Panc1 (cell line): ENCODE results near the gene ARL10.

Experiments
- POLR2AphosphoS5 ChIP-seq: IDR thresholded peaks from 2 replicates; pipeline ENCODE4 v1.6.1; 2012; ENCODE audit warnings: mild to moderate bottlenecking, low read depth, low read length, moderate library complexity
- SIN3A ChIP-seq: IDR thresholded peaks from 2 replicates; pipeline ENCODE4 v1.6.1; 2012; ENCODE audit warnings: low read depth, mild to moderate bottlenecking, low read length, moderate library complexity, borderline replicate concordance; ENCODE audit not compliant: insufficient read depth
- TCF7L2 ChIP-seq: IDR thresholded peaks from 2 replicates; pipeline ENCODE4 v1.6.1; 2011; ENCODE audit warnings: mild to moderate bottlenecking, low read depth, low read length, inconsistent platforms
- TF ChIP-seq, protein P1 (sequence below): fragments of 450-650 bp; IDR thresholded peaks from 2 replicates; pipeline ENCODE4 v1.5.1; 2017; ENCODE audit warnings: mild to moderate bottlenecking
- TF ChIP-seq, protein P2 (sequence below), 2 experiments: IDR thresholded peaks; 2 replicates each; pipeline ENCODE4 v1.6.1; 2011 to 2012; ENCODE audit warnings: low read depth in 2 of 2, control low read depth in 1 of 2, low read length in 1 of 2, mild to moderate bottlenecking in 1 of 2, moderate library complexity in 1 of 2; ENCODE audit not compliant: insufficient read depth in 1 of 2

DNA sequence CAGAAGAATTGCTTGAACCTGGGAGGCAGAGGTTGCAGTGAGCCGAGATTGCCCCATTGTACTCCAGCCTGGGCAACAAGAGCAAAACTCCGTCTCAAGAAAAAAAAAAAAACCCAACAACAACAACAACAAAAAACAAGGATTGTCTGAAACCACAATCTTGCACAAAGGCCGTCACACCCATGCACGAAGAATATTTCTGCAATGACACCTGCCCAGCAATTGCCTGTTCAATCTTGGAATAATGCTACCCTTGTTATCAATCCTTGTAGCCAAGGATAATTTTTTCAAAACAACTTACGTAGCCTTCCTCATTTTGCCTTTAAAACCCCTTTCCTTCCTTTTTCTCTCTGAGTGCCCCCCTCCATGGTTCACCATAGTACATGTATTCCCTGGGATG, 54.8 kb downstream of the ARL10 start:
- TF ChIP-seq, protein P1, sequence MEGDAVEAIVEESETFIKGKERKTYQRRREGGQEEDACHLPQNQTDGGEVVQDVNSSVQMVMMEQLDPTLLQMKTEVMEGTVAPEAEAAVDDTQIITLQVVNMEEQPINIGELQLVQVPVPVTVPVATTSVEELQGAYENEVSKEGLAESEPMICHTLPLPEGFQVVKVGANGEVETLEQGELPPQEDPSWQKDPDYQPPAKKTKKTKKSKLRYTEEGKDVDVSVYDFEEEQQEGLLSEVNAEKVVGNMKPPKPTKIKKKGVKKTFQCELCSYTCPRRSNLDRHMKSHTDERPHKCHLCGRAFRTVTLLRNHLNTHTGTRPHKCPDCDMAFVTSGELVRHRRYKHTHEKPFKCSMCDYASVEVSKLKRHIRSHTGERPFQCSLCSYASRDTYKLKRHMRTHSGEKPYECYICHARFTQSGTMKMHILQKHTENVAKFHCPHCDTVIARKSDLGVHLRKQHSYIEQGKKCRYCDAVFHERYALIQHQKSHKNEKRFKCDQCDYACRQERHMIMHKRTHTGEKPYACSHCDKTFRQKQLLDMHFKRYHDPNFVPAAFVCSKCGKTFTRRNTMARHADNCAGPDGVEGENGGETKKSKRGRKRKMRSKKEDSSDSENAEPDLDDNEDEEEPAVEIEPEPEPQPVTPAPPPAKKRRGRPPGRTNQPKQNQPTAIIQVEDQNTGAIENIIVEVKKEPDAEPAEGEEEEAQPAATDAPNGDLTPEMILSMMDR = no peak
- TF ChIP-seq POLR2AphosphoS5 (no peak), SIN3A (no peak), TCF7L2 (no peak)
- TF ChIP-seq, protein P2, sequence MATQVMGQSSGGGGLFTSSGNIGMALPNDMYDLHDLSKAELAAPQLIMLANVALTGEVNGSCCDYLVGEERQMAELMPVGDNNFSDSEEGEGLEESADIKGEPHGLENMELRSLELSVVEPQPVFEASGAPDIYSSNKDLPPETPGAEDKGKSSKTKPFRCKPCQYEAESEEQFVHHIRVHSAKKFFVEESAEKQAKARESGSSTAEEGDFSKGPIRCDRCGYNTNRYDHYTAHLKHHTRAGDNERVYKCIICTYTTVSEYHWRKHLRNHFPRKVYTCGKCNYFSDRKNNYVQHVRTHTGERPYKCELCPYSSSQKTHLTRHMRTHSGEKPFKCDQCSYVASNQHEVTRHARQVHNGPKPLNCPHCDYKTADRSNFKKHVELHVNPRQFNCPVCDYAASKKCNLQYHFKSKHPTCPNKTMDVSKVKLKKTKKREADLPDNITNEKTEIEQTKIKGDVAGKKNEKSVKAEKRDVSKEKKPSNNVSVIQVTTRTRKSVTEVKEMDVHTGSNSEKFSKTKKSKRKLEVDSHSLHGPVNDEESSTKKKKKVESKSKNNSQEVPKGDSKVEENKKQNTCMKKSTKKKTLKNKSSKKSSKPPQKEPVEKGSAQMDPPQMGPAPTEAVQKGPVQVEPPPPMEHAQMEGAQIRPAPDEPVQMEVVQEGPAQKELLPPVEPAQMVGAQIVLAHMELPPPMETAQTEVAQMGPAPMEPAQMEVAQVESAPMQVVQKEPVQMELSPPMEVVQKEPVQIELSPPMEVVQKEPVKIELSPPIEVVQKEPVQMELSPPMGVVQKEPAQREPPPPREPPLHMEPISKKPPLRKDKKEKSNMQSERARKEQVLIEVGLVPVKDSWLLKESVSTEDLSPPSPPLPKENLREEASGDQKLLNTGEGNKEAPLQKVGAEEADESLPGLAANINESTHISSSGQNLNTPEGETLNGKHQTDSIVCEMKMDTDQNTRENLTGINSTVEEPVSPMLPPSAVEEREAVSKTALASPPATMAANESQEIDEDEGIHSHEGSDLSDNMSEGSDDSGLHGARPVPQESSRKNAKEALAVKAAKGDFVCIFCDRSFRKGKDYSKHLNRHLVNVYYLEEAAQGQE (IDR thresholded peaks at IDR 0.05; ENCODE audit: insufficient read depth in 1 of 2, low read depth in 2 of 2, low read length in 1 of 2) = no peak
